NT2/D1 (cell line): ENCODE results near the gene EDDM13.

ENCODE experiments used
- SUZ12 ChIP-seq: IDR thresholded peaks from 2 replicates; pipeline ENCODE4 v1.6.1; 2011; ENCODE audit not compliant: insufficient read length, insufficient read depth; ENCODE audit errors: extremely low read depth
- YY1 ChIP-seq: IDR thresholded peaks from 2 replicates; pipeline ENCODE4 v1.6.1; 2011; ENCODE audit not compliant: insufficient read length, insufficient read depth
- ZNF274 ChIP-seq: IDR thresholded peaks from 2 replicates; pipeline ENCODE4 v1.6.1; 2011; ENCODE audit warnings: mild to moderate bottlenecking, low read depth, low read length

GRCh38 chr19:56351208-56351607 is 78.7 kb downstream of the EDDM13 start:
- TF ChIP-seq ZNF274 (no peak), SUZ12 (no peak), YY1 (no peak)
